ENCODE measurements around the gene DLGAP5. TPM values are rescaled to one million over a fixed set of nuclear protein-coding genes. Genes with fewer than 3 reads are reported as not detected.

Gene DLGAP5
- total and polyA plus RNA-seq, 2 of the 13 experiments (the other 11 are each of a cell fraction or from before 2014, with no cell fraction given), result 7.7 to 55.8 TPM

DNA sequence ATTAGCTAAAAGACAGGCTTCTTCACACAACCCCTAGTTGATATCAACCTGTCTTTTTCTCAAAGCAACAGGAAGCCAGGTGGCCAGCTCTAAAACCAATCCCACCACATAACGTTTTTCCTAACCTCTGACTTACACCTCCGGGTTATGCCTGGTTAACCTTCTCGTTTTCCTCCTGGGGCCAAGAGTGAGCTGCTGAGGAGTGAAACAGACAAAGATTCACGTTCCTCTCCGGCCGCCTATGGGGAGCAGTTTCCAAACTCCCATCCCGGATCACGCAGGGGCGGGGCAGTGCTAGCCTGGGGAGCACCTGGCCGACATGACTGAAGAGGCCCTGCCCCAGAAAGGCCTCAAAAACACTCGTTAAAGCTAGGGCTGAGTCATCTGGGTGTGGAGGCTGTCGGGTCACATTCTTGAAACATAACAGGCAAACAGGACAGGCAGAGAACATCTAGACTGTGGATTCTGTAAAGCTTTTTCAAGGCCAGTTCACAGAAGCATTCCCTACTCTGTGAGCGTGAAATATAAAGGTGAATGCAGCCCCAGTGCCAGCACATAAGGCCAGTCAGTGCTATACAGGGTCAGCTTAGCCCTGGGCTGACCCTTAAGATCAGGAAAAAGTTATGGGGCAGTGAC, 88.3 kb downstream of the DLGAP5 start (continued):
- TF ChIP-seq ZNF407 (CRISPR knock-in tag; IDR thresholded peaks at IDR 0.05; ENCODE audit: not compliant biosample characterization) (peak; percentile 35), CENPX (CRISPR knock-in tag; IDR thresholded peaks at IDR 0.05) (no peak), ZNF781 (CRISPR knock-in tag; IDR thresholded peaks at IDR 0.05; ENCODE audit: borderline replicate concordance, not compliant biosample characterization) (no peak), SRSF4 (IDR thresholded peaks at IDR 0.05; ENCODE audit: low read depth, low read length, poor library complexity, severe bottlenecking) (no peak), DRAP1 (CRISPR knock-in tag; IDR thresholded peaks at IDR 0.05) (peak; percentile 84), CENPT (CRISPR knock-in tag; IDR thresholded peaks at IDR 0.05; ENCODE audit: low read depth) (no peak), SALL2 (CRISPR knock-in tag; IDR thresholded peaks at IDR 0.05) (no peak), MAF1 (CRISPR knock-in tag; IDR thresholded peaks at IDR 0.05; ENCODE audit: borderline replicate concordance) (no peak), ZBTB46 (CRISPR knock-in tag; IDR thresholded peaks at IDR 0.05; ENCODE audit: borderline replicate concordance) (no peak), ZKSCAN1 (IDR thresholded peaks at IDR 0.05; ENCODE audit: low read length) (no peak), CREBL2 (CRISPR knock-in tag; IDR thresholded peaks at IDR 0.05; ENCODE audit: borderline replicate concordance) (no peak), ZFYVE20 (CRISPR knock-in tag; IDR thresholded peaks at IDR 0.05; ENCODE audit: borderline replicate concordance, low read depth) (no peak), ZBTB20 (CRISPR knock-in tag; IDR thresholded peaks at IDR 0.05; ENCODE audit: borderline replicate concordance, low read depth) (peak; percentile 81; the same call in 1 of the 2 replicates), ZNF549 (CRISPR knock-in tag; IDR thresholded peaks at IDR 0.05) (no peak), NKX3-1 (CRISPR knock-in tag; IDR thresholded peaks at IDR 0.05) (peak; percentile 40; the same call in 1 of the 2 replicates)
